WERI-Rb-1 (cell line): ENCODE measurements around the gene MTHFD2.

ENCODE experiments used
- DNase-seq: peaks from one replicate; pipeline ENCODE4 v3.0.0-alpha.2; 2020
- H3K27ac ChIP-seq: fragments of 250-450 bp; sonication (Bioruptor Pico); 2 replicates; pipeline ENCODE4 v1.5.1; 2020; ENCODE audit warnings: mild to moderate bottlenecking, moderate library complexity
- H3K27me3 ChIP-seq: fragments of 250-450 bp; sonication (Bioruptor Pico); 2 replicates; pipeline ENCODE4 v1.5.1; 2021; ENCODE audit warnings: mild to moderate bottlenecking, low read depth, moderate library complexity; ENCODE audit not compliant: insufficient read depth, severe bottlenecking
- H3K36me3 ChIP-seq: fragments of 250-450 bp; sonication (Bioruptor Pico); 2 replicates; pipeline ENCODE4 v1.5.1; 2020; ENCODE audit warnings: mild to moderate bottlenecking, moderate library complexity
- H3K4me3 ChIP-seq: 2 replicates; pipeline ENCODE4 v1.5.1; 2011; ENCODE audit warnings: low read depth, mild to moderate bottlenecking, control low read depth, low read length
- H3K9me3 ChIP-seq: fragments of 250-450 bp; sonication (Bioruptor Pico); 2 replicates; pipeline ENCODE4 v1.5.1; 2021; ENCODE audit warnings: mild to moderate bottlenecking, moderate library complexity; ENCODE audit not compliant: severe bottlenecking
- TF ChIP-seq, protein P1 (sequence below): IDR thresholded peaks from 2 replicates; pipeline ENCODE4 v1.5.1; 2011; ENCODE audit warnings: low read depth, mild to moderate bottlenecking, control low read depth, inconsistent platforms, low read length

MTHFD2 gene

GRCh38 chr2:74261204-74261864 lies 62.9 kb downstream of the MTHFD2 start:
- Histone ChIP-seq H3K4me3 (no peak overlapping the region), H3K27ac (no peak overlapping the region), H3K27me3 (no peaks in the 10 kb centered on the region), H3K9me3 (no peaks in the 10 kb centered on the region), H3K36me3 (peaks cover 2% of the 10 kb centered on the region; the same call in 1 of the 2 replicates)
- peak; percentile 60 for DNase-seq
- TF ChIP-seq, protein P1, sequence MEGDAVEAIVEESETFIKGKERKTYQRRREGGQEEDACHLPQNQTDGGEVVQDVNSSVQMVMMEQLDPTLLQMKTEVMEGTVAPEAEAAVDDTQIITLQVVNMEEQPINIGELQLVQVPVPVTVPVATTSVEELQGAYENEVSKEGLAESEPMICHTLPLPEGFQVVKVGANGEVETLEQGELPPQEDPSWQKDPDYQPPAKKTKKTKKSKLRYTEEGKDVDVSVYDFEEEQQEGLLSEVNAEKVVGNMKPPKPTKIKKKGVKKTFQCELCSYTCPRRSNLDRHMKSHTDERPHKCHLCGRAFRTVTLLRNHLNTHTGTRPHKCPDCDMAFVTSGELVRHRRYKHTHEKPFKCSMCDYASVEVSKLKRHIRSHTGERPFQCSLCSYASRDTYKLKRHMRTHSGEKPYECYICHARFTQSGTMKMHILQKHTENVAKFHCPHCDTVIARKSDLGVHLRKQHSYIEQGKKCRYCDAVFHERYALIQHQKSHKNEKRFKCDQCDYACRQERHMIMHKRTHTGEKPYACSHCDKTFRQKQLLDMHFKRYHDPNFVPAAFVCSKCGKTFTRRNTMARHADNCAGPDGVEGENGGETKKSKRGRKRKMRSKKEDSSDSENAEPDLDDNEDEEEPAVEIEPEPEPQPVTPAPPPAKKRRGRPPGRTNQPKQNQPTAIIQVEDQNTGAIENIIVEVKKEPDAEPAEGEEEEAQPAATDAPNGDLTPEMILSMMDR = peak; percentile 68

- TF ChIP-seq, protein P1 = no peak
- H3K9me3 ChIP-seq = no peaks in the 10 kb centered on the region
Observed at GRCh38 chr2:74262681-74263080, 64.3 kb downstream of the MTHFD2 start.

DNA sequence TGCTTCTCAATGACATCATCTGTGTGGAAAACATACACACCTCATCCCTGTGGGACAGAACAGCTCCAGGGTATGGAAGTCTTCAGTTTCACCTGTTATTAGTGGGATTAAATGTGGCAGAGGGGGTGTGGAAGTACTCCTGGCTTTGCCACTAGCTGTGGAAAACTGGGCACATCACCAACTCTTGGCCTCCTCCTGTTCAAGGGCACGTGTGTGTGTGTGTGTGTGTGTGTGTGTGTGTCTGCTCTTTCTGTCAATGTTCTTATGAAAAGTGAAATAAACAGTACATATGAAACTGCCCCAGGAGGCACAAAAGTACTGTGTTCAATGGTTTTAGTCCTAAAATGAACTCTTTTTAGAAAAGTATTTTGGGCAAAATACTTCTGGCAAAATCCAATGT lies 65.9 kb downstream of the MTHFD2 start:
- TF ChIP-seq, protein P1 = no peak
- Histone ChIP-seq H3K36me3 (peaks cover 2% of the 10 kb centered on the region; the same call in 1 of the 2 replicates), H3K27ac (no peak overlapping the region), H3K4me3 (no peak overlapping the region), H3K27me3 (no peaks in the 10 kb centered on the region), H3K9me3 (no peaks in the 10 kb centered on the region)
- DNase-seq = no peak

More at GRCh38 chr2:74262681-74263080, 64.3 kb downstream of the MTHFD2 start:
- Histone ChIP-seq H3K36me3 (peaks cover 2% of the 10 kb centered on the region; the same call in 1 of the 2 replicates), H3K4me3 (no peak overlapping the region), H3K27me3 (no peaks in the 10 kb centered on the region), H3K27ac (no peak overlapping the region)
- no peak for DNase-seq

GRCh38 chr2:74267068-74267467 lies 68.7 kb downstream of the MTHFD2 start:
- DNase-seq = peak; percentile 65
- H3K36me3 ChIP-seq = no peaks in the 10 kb centered on the region
- H3K9me3 ChIP-seq = no peaks in the 10 kb centered on the region
- no peak overlapping the region for H3K27ac ChIP-seq
- no peaks in the 10 kb centered on the region for H3K27me3 ChIP-seq
- H3K4me3 ChIP-seq = no peak overlapping the region
- TF ChIP-seq, protein P1 = peak; percentile 85
